Measurements from ENCODE around the gene DCTN1.
"Not testable (repeated sequence)": the region's sequence is repeated elsewhere in the genome, so short reads cannot be mapped to it uniquely, and the experiment has no call there.

DCTN1 gene

GRCh38 chr2:74369976-74370375 lies 10.1 kb downstream of the DCTN1 start:
- Mint-ChIP-seq H3K4me3 (no peak overlapping the region), H3K9me3 (ENCODE audit: low read depth) (no peaks in the 10 kb centered on the region), H3K27me3 (no peaks in the 10 kb centered on the region), H3K27ac (no peak overlapping the region), H3K36me3 (peaks cover 13% of the 10 kb centered on the region), H3K4me1 (ENCODE audit: low read depth) (peaks cover 1% of the 10 kb centered on the region)

GRCh38 chr2:74368499-74368898 lies 11.6 kb downstream of the DCTN1 start:
- H3K4me1 Mint-ChIP-seq (ENCODE audit: low read depth): no peaks in the 10 kb centered on the region

GRCh38 chr2:74367789-74368188 lies 12.3 kb downstream of the DCTN1 start:
- Mint-ChIP-seq H3K27ac (no peak overlapping the region), H3K36me3 (peaks cover 13% of the 10 kb centered on the region), H3K27me3 (no peaks in the 10 kb centered on the region)

More at GRCh38 chr2:74368499-74368898, 11.6 kb downstream of the DCTN1 start:
- Mint-ChIP-seq H3K9me3 (ENCODE audit: low read depth) (no peaks in the 10 kb centered on the region), H3K4me3 (no peak overlapping the region), H3K27me3 (no peaks in the 10 kb centered on the region), H3K36me3 (peaks cover 13% of the 10 kb centered on the region), H3K27ac (no peak overlapping the region)

GRCh38 chr2:74366036-74366435 lies 14.1 kb downstream of the DCTN1 start:
- H3K36me3 Mint-ChIP-seq: peaks cover 19% of the 10 kb centered on the region
- no peaks in the 10 kb centered on the region for H3K27me3 Mint-ChIP-seq
- no peaks in the 10 kb centered on the region for H3K9me3 Mint-ChIP-seq (ENCODE audit: low read depth)
- no peaks in the 10 kb centered on the region for H3K4me1 Mint-ChIP-seq (ENCODE audit: low read depth)
- H3K4me3 Mint-ChIP-seq: no peak overlapping the region
- no peak overlapping the region for H3K27ac Mint-ChIP-seq

More at GRCh38 chr2:74367789-74368188, 12.3 kb downstream of the DCTN1 start:
- Mint-ChIP-seq H3K4me1 (ENCODE audit: low read depth) (no peaks in the 10 kb centered on the region), H3K4me3 (no peak overlapping the region), H3K9me3 (ENCODE audit: low read depth) (no peaks in the 10 kb centered on the region)

- H3K4me3 Mint-ChIP-seq: no peak overlapping the region
- H3K36me3 Mint-ChIP-seq: peaks cover 17% of the 10 kb centered on the region
- no peaks in the 10 kb centered on the region for H3K9me3 Mint-ChIP-seq (ENCODE audit: low read depth)
- H3K4me1 Mint-ChIP-seq (ENCODE audit: low read depth): no peaks in the 10 kb centered on the region
- H3K27ac Mint-ChIP-seq: no peak overlapping the region
- H3K27me3 Mint-ChIP-seq: no peaks in the 10 kb centered on the region
Observed at GRCh38 chr2:74364533-74365505, 15.3 kb downstream of the DCTN1 start.

GRCh38 chr2:74361327-74361726 lies 18.8 kb downstream of the DCTN1 start:
- H3K36me3 Mint-ChIP-seq: peaks cover 22% of the 10 kb centered on the region
- H3K9me3 Mint-ChIP-seq (ENCODE audit: low read depth): no peaks in the 10 kb centered on the region
- no peak overlapping the region for H3K27ac Mint-ChIP-seq
- H3K4me1 Mint-ChIP-seq (ENCODE audit: low read depth): no peaks in the 10 kb centered on the region
- no peak overlapping the region for H3K4me3 Mint-ChIP-seq
- H3K27me3 Mint-ChIP-seq: no peaks in the 10 kb centered on the region

GRCh38 chr2:74357627-74358026 lies 22.5 kb downstream of the DCTN1 start:
- H3K27ac Mint-ChIP-seq: no peak overlapping the region
- peaks cover 22% of the 10 kb centered on the region for H3K36me3 Mint-ChIP-seq
- H3K9me3 Mint-ChIP-seq (ENCODE audit: low read depth): no peaks in the 10 kb centered on the region
- H3K4me3 Mint-ChIP-seq: no peak overlapping the region
- no peaks in the 10 kb centered on the region for H3K27me3 Mint-ChIP-seq
- H3K4me1 Mint-ChIP-seq (ENCODE audit: low read depth): no peaks in the 10 kb centered on the region

- H3K9me3 Mint-ChIP-seq (ENCODE audit: low read depth): no peaks in the 10 kb centered on the region
- no peaks in the 10 kb centered on the region for H3K27me3 Mint-ChIP-seq
- no peak overlapping the region for H3K27ac Mint-ChIP-seq
- H3K36me3 Mint-ChIP-seq: peaks cover 8% of the 10 kb centered on the region
- no peak overlapping the region for H3K4me3 Mint-ChIP-seq
- H3K4me1 Mint-ChIP-seq (ENCODE audit: low read depth): no peaks in the 10 kb centered on the region
Observed at GRCh38 chr2:74349889-74350288, 30.2 kb downstream of the DCTN1 start.

GRCh38 chr2:74347742-74348141 lies 32.4 kb downstream of the DCTN1 start:
- Mint-ChIP-seq H3K4me3 (no peak overlapping the region), H3K9me3 (ENCODE audit: low read depth) (no peaks in the 10 kb centered on the region), H3K27ac (no peak overlapping the region), H3K36me3 (peaks cover 9% of the 10 kb centered on the region), H3K4me1 (ENCODE audit: low read depth) (no peaks in the 10 kb centered on the region), H3K27me3 (no peaks in the 10 kb centered on the region)

GRCh38 chr2:74347303-74347702 lies 32.8 kb downstream of the DCTN1 start:
- H3K27me3 Mint-ChIP-seq: no peaks in the 10 kb centered on the region
- no peaks in the 10 kb centered on the region for H3K4me1 Mint-ChIP-seq (ENCODE audit: low read depth)
- no peaks in the 10 kb centered on the region for H3K9me3 Mint-ChIP-seq (ENCODE audit: low read depth)
- H3K36me3 Mint-ChIP-seq: peaks cover 9% of the 10 kb centered on the region
- H3K27ac Mint-ChIP-seq: no peak overlapping the region
- no peak overlapping the region for H3K4me3 Mint-ChIP-seq

- no peak overlapping the region for H3K4me3 Mint-ChIP-seq
- no peaks in the 10 kb centered on the region for H3K4me1 Mint-ChIP-seq (ENCODE audit: low read depth)
- H3K9me3 Mint-ChIP-seq (ENCODE audit: low read depth): no peaks in the 10 kb centered on the region
- peaks cover 9% of the 10 kb centered on the region for H3K36me3 Mint-ChIP-seq
- H3K27me3 Mint-ChIP-seq: no peaks in the 10 kb centered on the region
- H3K27ac Mint-ChIP-seq: no peak overlapping the region
Observed at GRCh38 chr2:74345272-74345943, 34.7 kb downstream of the DCTN1 start.

- Mint-ChIP-seq H3K27me3 (no peaks in the 10 kb centered on the region), H3K36me3 (peaks cover 6% of the 10 kb centered on the region), H3K9me3 (ENCODE audit: low read depth) (no peaks in the 10 kb centered on the region), H3K4me3 (no peak within 1 kb of the TSS), H3K4me1 (ENCODE audit: low read depth) (no peaks in the 10 kb centered on the region), H3K27ac (no peak within 1 kb of the TSS)
Observed at GRCh38 chr2:74343316-74343715, 36.8 kb downstream of the DCTN1 start, which contains the start of gene SLC4A5. TSS of gene SLC4A5 (minus strand) at chr2:74343416. CDS start at chr2:74315023, 28,393 bp downstream.

GRCh38 chr2:74336227-74336626 lies 43.9 kb downstream of the DCTN1 start:
- H3K4me3 Mint-ChIP-seq; H3K9me3 Mint-ChIP-seq (ENCODE audit: low read depth); H3K27ac Mint-ChIP-seq; H3K4me1 Mint-ChIP-seq (ENCODE audit: low read depth); H3K27me3 Mint-ChIP-seq: not testable (repeated sequence)
- H3K36me3 Mint-ChIP-seq: peaks cover 14% of the 10 kb centered on the region

GRCh38 chr2:74334931-74335333 lies 45.2 kb downstream of the DCTN1 start:
- Mint-ChIP-seq H3K36me3 (peaks cover 14% of the 10 kb centered on the region), H3K4me3 (no peak overlapping the region), H3K9me3 (ENCODE audit: low read depth) (no peaks in the 10 kb centered on the region), H3K27me3 (no peaks in the 10 kb centered on the region), H3K27ac (no peak overlapping the region), H3K4me1 (ENCODE audit: low read depth) (peaks cover 3% of the 10 kb centered on the region)

GRCh38 chr2:74333896-74334586 lies 46.1 kb downstream of the DCTN1 start:
- H3K9me3 Mint-ChIP-seq (ENCODE audit: low read depth): no peaks in the 10 kb centered on the region
- no peaks in the 10 kb centered on the region for H3K27me3 Mint-ChIP-seq
- H3K4me3 Mint-ChIP-seq: no peak overlapping the region
- H3K27ac Mint-ChIP-seq: no peak overlapping the region
- H3K36me3 Mint-ChIP-seq: peaks cover 14% of the 10 kb centered on the region
- H3K4me1 Mint-ChIP-seq (ENCODE audit: low read depth): peaks cover 3% of the 10 kb centered on the region
